Activated naive CD4-positive, alpha-beta T cell treated with anti-CD3 and anti-CD28 coated beads, Interleukin-2, amount 50 U/mL, for 24 hours (primary cell): Measurements from ENCODE around the gene PHF19.

ENCODE experiments used
- H3K27ac Mint-ChIP-seq: one replicate; pipeline ENCODE4 v1.8.0; 2021; ENCODE audit warnings: mild to moderate bottlenecking, mixed read lengths
- H3K27me3 Mint-ChIP-seq: one replicate; pipeline ENCODE4 v1.8.0; 2021; ENCODE audit warnings: mixed read lengths
- H3K36me3 Mint-ChIP-seq: one replicate; pipeline ENCODE4 v1.8.0; 2021; ENCODE audit warnings: mixed read lengths
- H3K4me1 Mint-ChIP-seq: one replicate; pipeline ENCODE4 v1.8.0; 2021; ENCODE audit warnings: mixed read lengths
- H3K4me3 Mint-ChIP-seq: one replicate; pipeline ENCODE4 v1.8.0; 2021; ENCODE audit warnings: mild to moderate bottlenecking, mixed read lengths
- H3K9me3 Mint-ChIP-seq: one replicate; pipeline ENCODE4 v1.8.0; 2021; ENCODE audit warnings: mixed read lengths

PHF19 gene

GRCh38 chr9:120874226-120875194 is 2.5 kb downstream of the PHF19 start:
- Mint-ChIP-seq H3K36me3 (peaks cover 20% of the 10 kb centered on the region), H3K9me3 (no peaks in the 10 kb centered on the region), H3K4me1 (peaks cover 72% of the 10 kb centered on the region), H3K27me3 (no peaks in the 10 kb centered on the region), H3K4me3 (peak overlapping the region; percentile 27), H3K27ac (peak overlapping the region; percentile 77)

- no peaks in the 10 kb centered on the region for H3K9me3 Mint-ChIP-seq
- no peaks in the 10 kb centered on the region for H3K27me3 Mint-ChIP-seq
- H3K4me1 Mint-ChIP-seq = peaks cover 68% of the 10 kb centered on the region
- H3K27ac Mint-ChIP-seq = peak overlapping the region; percentile 77
- H3K4me3 Mint-ChIP-seq = no peak overlapping the region
- H3K36me3 Mint-ChIP-seq = peaks cover 20% of the 10 kb centered on the region
Observed at GRCh38 chr9:120873512-120873911, 3.5 kb downstream of the PHF19 start.

GRCh38 chr9:120872791-120873502 is 4.0 kb downstream of the PHF19 start:
- Mint-ChIP-seq H3K4me1 (peaks cover 67% of the 10 kb centered on the region), H3K36me3 (peaks cover 20% of the 10 kb centered on the region), H3K27me3 (no peaks in the 10 kb centered on the region), H3K4me3 (no peak overlapping the region), H3K9me3 (no peaks in the 10 kb centered on the region), H3K27ac (peak overlapping the region; percentile 21)

- no peak overlapping the region for H3K4me3 Mint-ChIP-seq
- H3K9me3 Mint-ChIP-seq = no peaks in the 10 kb centered on the region
- peaks cover 54% of the 10 kb centered on the region for H3K4me1 Mint-ChIP-seq
- H3K27ac Mint-ChIP-seq = no peak overlapping the region
- H3K36me3 Mint-ChIP-seq = peaks cover 20% of the 10 kb centered on the region
- H3K27me3 Mint-ChIP-seq = no peaks in the 10 kb centered on the region
Observed at GRCh38 chr9:120870206-120870605, 6.8 kb downstream of the PHF19 start.

GRCh38 chr9:120869726-120870125 is 7.3 kb downstream of the PHF19 start:
- no peaks in the 10 kb centered on the region for H3K27me3 Mint-ChIP-seq
- peaks cover 51% of the 10 kb centered on the region for H3K4me1 Mint-ChIP-seq
- H3K4me3 Mint-ChIP-seq = peak overlapping the region; percentile 92
- peaks cover 20% of the 10 kb centered on the region for H3K36me3 Mint-ChIP-seq
- H3K27ac Mint-ChIP-seq = peak overlapping the region; percentile 84
- no peaks in the 10 kb centered on the region for H3K9me3 Mint-ChIP-seq

- Mint-ChIP-seq H3K4me1 (peaks cover 47% of the 10 kb centered on the region), H3K9me3 (no peaks in the 10 kb centered on the region), H3K27me3 (no peaks in the 10 kb centered on the region), H3K27ac (peak overlapping the region; percentile 96), H3K4me3 (peak overlapping the region; percentile 92), H3K36me3 (peaks cover 20% of the 10 kb centered on the region)
Observed at GRCh38 chr9:120869360-120869687, 7.7 kb downstream of the PHF19 start.

- Mint-ChIP-seq H3K4me3 (peak overlapping the region; percentile 92), H3K4me1 (peaks cover 42% of the 10 kb centered on the region)
Observed at GRCh38 chr9:120868676-120869359, 8.2 kb downstream of the PHF19 start.

GRCh38 chr9:120868339-120868675 is 8.7 kb downstream of the PHF19 start:
- Mint-ChIP-seq H3K9me3 (no peaks in the 10 kb centered on the region), H3K27me3 (no peaks in the 10 kb centered on the region), H3K4me3 (peak overlapping the region; percentile 73), H3K27ac (peak overlapping the region; percentile 94), H3K36me3 (peaks cover 13% of the 10 kb centered on the region), H3K4me1 (peaks cover 37% of the 10 kb centered on the region)

More at GRCh38 chr9:120868676-120869359, 8.2 kb downstream of the PHF19 start:
- H3K9me3 Mint-ChIP-seq = no peaks in the 10 kb centered on the region
- peak overlapping the region; percentile 96 for H3K27ac Mint-ChIP-seq
- H3K36me3 Mint-ChIP-seq = peaks cover 18% of the 10 kb centered on the region
- no peaks in the 10 kb centered on the region for H3K27me3 Mint-ChIP-seq

GRCh38 chr9:120867676-120868338 is 9.2 kb downstream of the PHF19 start:
- H3K27me3 Mint-ChIP-seq = no peaks in the 10 kb centered on the region
- H3K27ac Mint-ChIP-seq = peak overlapping the region; percentile 94
- no peaks in the 10 kb centered on the region for H3K9me3 Mint-ChIP-seq
- H3K36me3 Mint-ChIP-seq = peaks cover 16% of the 10 kb centered on the region
- H3K4me1 Mint-ChIP-seq = peaks cover 35% of the 10 kb centered on the region
- peak overlapping the region; percentile 73 for H3K4me3 Mint-ChIP-seq

- Mint-ChIP-seq H3K27me3 (no peaks in the 10 kb centered on the region), H3K4me1 (peaks cover 29% of the 10 kb centered on the region), H3K27ac (peak overlapping the region; percentile 30), H3K4me3 (no peak overlapping the region), H3K9me3 (no peaks in the 10 kb centered on the region), H3K36me3 (peaks cover 12% of the 10 kb centered on the region)
Observed at GRCh38 chr9:120866651-120867050, 10.3 kb downstream of the PHF19 start.

GRCh38 chr9:120865809-120866208 is 11.2 kb downstream of the PHF19 start:
- Mint-ChIP-seq H3K4me3 (no peak overlapping the region), H3K27me3 (no peaks in the 10 kb centered on the region), H3K4me1 (peaks cover 22% of the 10 kb centered on the region), H3K36me3 (peaks cover 8% of the 10 kb centered on the region), H3K9me3 (no peaks in the 10 kb centered on the region), H3K27ac (no peak overlapping the region)

GRCh38 chr9:120865176-120865575 is 11.8 kb downstream of the PHF19 start:
- peaks cover 18% of the 10 kb centered on the region for H3K4me1 Mint-ChIP-seq
- no peaks in the 10 kb centered on the region for H3K27me3 Mint-ChIP-seq
- no peak overlapping the region for H3K4me3 Mint-ChIP-seq
- H3K9me3 Mint-ChIP-seq = no peaks in the 10 kb centered on the region
- H3K27ac Mint-ChIP-seq = no peak overlapping the region
- H3K36me3 Mint-ChIP-seq = peaks cover 8% of the 10 kb centered on the region

GRCh38 chr9:120864719-120865118 is 12.3 kb downstream of the PHF19 start:
- Mint-ChIP-seq H3K9me3 (no peaks in the 10 kb centered on the region), H3K4me3 (no peak overlapping the region), H3K27ac (no peak overlapping the region), H3K4me1 (peaks cover 16% of the 10 kb centered on the region), H3K36me3 (peaks cover 8% of the 10 kb centered on the region), H3K27me3 (no peaks in the 10 kb centered on the region)

- Mint-ChIP-seq H3K4me3 (no peak overlapping the region), H3K27ac (peak overlapping the region; percentile 23), H3K27me3 (no peaks in the 10 kb centered on the region), H3K36me3 (peaks cover 9% of the 10 kb centered on the region), H3K4me1 (peaks cover 8% of the 10 kb centered on the region), H3K9me3 (no peaks in the 10 kb centered on the region)
Observed at GRCh38 chr9:120863833-120864232, 13.2 kb downstream of the PHF19 start.

GRCh38 chr9:120862452-120862851 is 14.5 kb downstream of the PHF19 start:
- H3K4me1 Mint-ChIP-seq = peaks cover 3% of the 10 kb centered on the region
- peaks cover 11% of the 10 kb centered on the region for H3K36me3 Mint-ChIP-seq
- no peaks in the 10 kb centered on the region for H3K27me3 Mint-ChIP-seq
- H3K27ac Mint-ChIP-seq = no peak overlapping the region
- H3K4me3 Mint-ChIP-seq = no peak overlapping the region
- H3K9me3 Mint-ChIP-seq = no peaks in the 10 kb centered on the region
